WTC11 (cell line): ENCODE measurements around the gene AQP2. TPM values are rescaled to one million over a fixed set of nuclear protein-coding genes. Genes with fewer than 3 reads are reported as not detected.

ENCODE experiments used
- ATAC-seq: fragments of 200-7000 bp; cut with Tn5 transposase; 2 replicates; pipeline ENCODE4 v1.10.0; 2021; ENCODE audit warnings: mild to moderate bottlenecking, moderate library complexity
- CTCF ChIA-PET: fragments of 300-600 bp; sonication (Branson Sonifier 250); formaldehyde crosslinking; loops from one replicate; lab custom pipeline; 2021; ENCODE audit warnings: antibody characterized with exemption; lab: Charles Lee
- POLR2A ChIA-PET: fragments of 350-600 bp; sonication (Branson Sonifier 250); formaldehyde crosslinking; loops from one replicate; lab custom pipeline; 2021; ENCODE audit warnings: antibody characterized with exemption; lab: Charles Lee
- DNase-seq: peaks from one replicate; pipeline ENCODE4 v3.0.0; 2021; ENCODE audit warnings: low spot score
- H3K27ac Mint-ChIP-seq: 2 replicates; pipeline ENCODE4 v1.8.0; 2021; ENCODE audit warnings: mixed read lengths
- H3K27me3 Mint-ChIP-seq: 2 replicates; pipeline ENCODE4 v1.8.0; 2021; ENCODE audit warnings: low read depth, mild to moderate bottlenecking, moderate library complexity, mixed read lengths
- H3K36me3 Mint-ChIP-seq: 2 replicates; pipeline ENCODE4 v1.8.0; 2021; ENCODE audit warnings: mixed read lengths
- H3K4me1 Mint-ChIP-seq: 2 replicates; pipeline ENCODE4 v1.8.0; 2022; ENCODE audit warnings: mixed read lengths
- H3K4me3 Mint-ChIP-seq: 2 replicates; pipeline ENCODE4 v1.8.0; 2021; ENCODE audit warnings: mild to moderate bottlenecking, moderate library complexity, mixed read lengths
- H3K9me3 Mint-ChIP-seq: 2 replicates; pipeline ENCODE4 v1.8.0; 2021; ENCODE audit warnings: mixed read lengths
- CREB1 ChIP-seq: sonication (generic); formaldehyde crosslinking; IDR thresholded peaks from 2 replicates; pipeline ENCODE4 v1.8.0; 2023; ENCODE audit warnings: mild to moderate bottlenecking, missing genetic modification reagents
- CREM ChIP-seq: sonication (generic); formaldehyde crosslinking; IDR thresholded peaks from 2 replicates; pipeline ENCODE4 v1.8.1; 2022; ENCODE audit warnings: mild to moderate bottlenecking, missing genetic modification reagents, moderate library complexity
- ETV6 ChIP-seq: sonication (generic); formaldehyde crosslinking; IDR thresholded peaks from 2 replicates; pipeline ENCODE4 v1.8.1; 2022; ENCODE audit warnings: mild to moderate bottlenecking, missing genetic modification reagents
- FOXJ3 ChIP-seq: sonication (generic); formaldehyde crosslinking; IDR thresholded peaks from 2 replicates; pipeline ENCODE4 v1.9.0; 2021; ENCODE audit warnings: missing genetic modification reagents, mild to moderate bottlenecking, borderline replicate concordance
- FOXK1 ChIP-seq: sonication (generic); formaldehyde crosslinking; IDR thresholded peaks from 2 replicates; pipeline ENCODE4 v1.8.0; 2022; ENCODE audit warnings: mild to moderate bottlenecking, moderate library complexity, missing genetic modification reagents
- FOXP1 ChIP-seq: sonication (generic); formaldehyde crosslinking; IDR thresholded peaks from 2 replicates; pipeline ENCODE4 v1.8.0; 2022; ENCODE audit warnings: missing genetic modification reagents, mild to moderate bottlenecking, moderate library complexity, borderline replicate concordance
- MYBL2 ChIP-seq: sonication (generic); formaldehyde crosslinking; IDR thresholded peaks from 2 replicates; pipeline ENCODE4 v1.8.1; 2023; ENCODE audit warnings: mild to moderate bottlenecking, moderate library complexity, missing genetic modification reagents
- NR3C1 ChIP-seq: sonication (generic); formaldehyde crosslinking; conservative IDR thresholded peaks from 2 replicates; pipeline ENCODE4 v1.8.1; 2023; ENCODE audit warnings: low read depth, mild to moderate bottlenecking, missing genetic modification reagents
- PRDM15 ChIP-seq: sonication (generic); formaldehyde crosslinking; IDR thresholded peaks from 2 replicates; pipeline ENCODE4 v1.8.0; 2022; ENCODE audit warnings: missing genetic modification reagents
- PREB ChIP-seq: sonication (generic); formaldehyde crosslinking; IDR thresholded peaks from 2 replicates; pipeline ENCODE4 v1.8.1; 2022; ENCODE audit warnings: mild to moderate bottlenecking, missing genetic modification reagents, moderate library complexity, borderline replicate concordance
- SMAD4 ChIP-seq: sonication (generic); formaldehyde crosslinking; IDR thresholded peaks from 2 replicates; pipeline ENCODE4 v1.8.0; 2022; ENCODE audit warnings: mild to moderate bottlenecking, missing genetic modification reagents
- TP53 ChIP-seq: sonication (generic); formaldehyde crosslinking; IDR thresholded peaks from 2 replicates; pipeline ENCODE4 v1.8.1; 2023; ENCODE audit warnings: mild to moderate bottlenecking, missing genetic modification reagents
- USF2 ChIP-seq: sonication (generic); formaldehyde crosslinking; IDR thresholded peaks from 2 replicates; pipeline ENCODE4 v1.8.1; 2023; ENCODE audit warnings: mild to moderate bottlenecking, missing genetic modification reagents, moderate library complexity
- ZNF121 ChIP-seq: sonication (generic); formaldehyde crosslinking; IDR thresholded peaks from 2 replicates; pipeline ENCODE4 v1.8.0; 2023; ENCODE audit warnings: missing genetic modification reagents
- ZNF396 ChIP-seq: fragments of 250-450 bp; sonication (Bioruptor Pico); IDR thresholded peaks from 2 replicates; pipeline ENCODE4 v1.8.0; 2021; ENCODE audit warnings: mild to moderate bottlenecking, moderate library complexity, borderline replicate concordance
- total RNA-seq: library from RNA; stranded (reverse); gene quantifications from 3 replicates; pipeline ENCODE4 v1.2.3, GENCODE V29; 2021
- TF ChIP-seq, protein P1 (sequence below): sonication (generic); formaldehyde crosslinking; IDR thresholded peaks from 2 replicates; pipeline ENCODE4 v1.8.1; 2023; ENCODE audit warnings: mild to moderate bottlenecking, missing genetic modification reagents
- TF ChIP-seq, protein P2 (sequence below): sonication (generic); formaldehyde crosslinking; IDR thresholded peaks from 2 replicates; pipeline ENCODE4 v1.8.1; 2022; ENCODE audit warnings: missing genetic modification reagents, borderline replicate concordance

AQP2 gene
- total RNA-seq, 1 experiment from 2014 or later: not detected

GRCh38 chr12:49924628-49925246 lies 25.8 kb upstream of the AQP2 start (continued):
- TF ChIP-seq, protein P1, sequence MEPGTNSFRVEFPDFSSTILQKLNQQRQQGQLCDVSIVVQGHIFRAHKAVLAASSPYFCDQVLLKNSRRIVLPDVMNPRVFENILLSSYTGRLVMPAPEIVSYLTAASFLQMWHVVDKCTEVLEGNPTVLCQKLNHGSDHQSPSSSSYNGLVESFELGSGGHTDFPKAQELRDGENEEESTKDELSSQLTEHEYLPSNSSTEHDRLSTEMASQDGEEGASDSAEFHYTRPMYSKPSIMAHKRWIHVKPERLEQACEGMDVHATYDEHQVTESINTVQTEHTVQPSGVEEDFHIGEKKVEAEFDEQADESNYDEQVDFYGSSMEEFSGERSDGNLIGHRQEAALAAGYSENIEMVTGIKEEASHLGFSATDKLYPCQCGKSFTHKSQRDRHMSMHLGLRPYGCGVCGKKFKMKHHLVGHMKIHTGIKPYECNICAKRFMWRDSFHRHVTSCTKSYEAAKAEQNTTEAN (CRISPR knock-in tag): no peak
- TF ChIP-seq NR3C1 (CRISPR knock-in tag) (no peak), ETV6 (CRISPR knock-in tag) (no peak), FOXK1 (CRISPR knock-in tag) (no peak), CREB1 (no peak), MYBL2 (CRISPR knock-in tag) (no peak)
- TF ChIP-seq, all 79 proteins: peak for 0

- no peak overlapping the region for H3K4me3 Mint-ChIP-seq
- H3K4me1 Mint-ChIP-seq: no peaks in the 10 kb centered on the region
- TF ChIP-seq, protein P2, sequence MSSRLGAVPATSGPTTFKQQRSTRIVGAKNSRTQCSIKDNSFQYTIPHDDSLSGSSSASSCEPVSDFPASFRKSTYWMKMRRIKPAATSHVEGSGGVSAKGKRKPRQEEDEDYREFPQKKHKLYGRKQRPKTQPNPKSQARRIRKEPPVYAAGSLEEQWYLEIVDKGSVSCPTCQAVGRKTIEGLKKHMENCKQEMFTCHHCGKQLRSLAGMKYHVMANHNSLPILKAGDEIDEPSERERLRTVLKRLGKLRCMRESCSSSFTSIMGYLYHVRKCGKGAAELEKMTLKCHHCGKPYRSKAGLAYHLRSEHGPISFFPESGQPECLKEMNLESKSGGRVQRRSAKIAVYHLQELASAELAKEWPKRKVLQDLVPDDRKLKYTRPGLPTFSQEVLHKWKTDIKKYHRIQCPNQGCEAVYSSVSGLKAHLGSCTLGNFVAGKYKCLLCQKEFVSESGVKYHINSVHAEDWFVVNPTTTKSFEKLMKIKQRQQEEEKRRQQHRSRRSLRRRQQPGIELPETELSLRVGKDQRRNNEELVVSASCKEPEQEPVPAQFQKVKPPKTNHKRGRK: no peak
- TF ChIP-seq ZNF396 (CRISPR knock-in tag) (no peak), CREM (CRISPR knock-in tag) (no peak), FOXP1 (no peak), USF2 (CRISPR knock-in tag) (no peak), FOXK1 (CRISPR knock-in tag) (no peak), PREB (CRISPR knock-in tag) (no peak), FOXJ3 (CRISPR knock-in tag) (no peak), TP53 (CRISPR knock-in tag) (no peak), PRDM15 (no peak), MYBL2 (CRISPR knock-in tag) (no peak), SMAD4 (CRISPR knock-in tag) (no peak), ZNF121 (CRISPR knock-in tag) (no peak)
- no peaks in the 10 kb centered on the region for H3K9me3 Mint-ChIP-seq
- H3K27ac Mint-ChIP-seq: no peak overlapping the region
- H3K27me3 Mint-ChIP-seq: no peaks in the 10 kb centered on the region
- POLR2A ChIA-PET: interaction anchor here (0.6 kb wide), 1 partner anchor 104 kb away, joined by 5 read pairs; no protein-coding TSS in a partner anchor
- DNase-seq: no peak
- H3K36me3 Mint-ChIP-seq: no peaks in the 10 kb centered on the region
- CTCF ChIA-PET: interaction anchor here (0.8 kb wide), 1 partner anchor 20 kb away, joined by 3 read pairs; no protein-coding TSS in a partner anchor
- no peak for ATAC-seq
Measured at GRCh38 chr12:49925433-49926204, 24.9 kb upstream of the AQP2 start.
